Left ventricle myocardium inferior (tissue), 1 donor: ENCODE results near the gene RNF14. TPM values are rescaled to one million over a fixed set of nuclear protein-coding genes. Genes with fewer than 3 reads are reported as not detected.

Experiments
- DNase-seq: peaks from one replicate; pipeline ENCODE4 v3.0.0-alpha.2; 2020
- H3K27ac ChIP-seq: fragments of 200-600 bp; replicated peaks from 2 replicates; pipeline ENCODE4 v1.8.0; 2021
- H3K27me3 ChIP-seq: fragments of 200-600 bp; 2 replicates; pipeline ENCODE4 v1.8.0; 2021; ENCODE audit warnings: low read depth
- H3K36me3 ChIP-seq: fragments of 200-600 bp; 2 replicates; pipeline ENCODE4 v1.8.0; 2021
- H3K4me1 ChIP-seq: fragments of 200-600 bp; 2 replicates; pipeline ENCODE4 v1.8.0; 2021
- H3K4me3 ChIP-seq: fragments of 200-600 bp; 2 replicates; pipeline ENCODE4 v1.8.0; 2021; ENCODE audit warnings: mild to moderate bottlenecking, moderate library complexity
- H3K9me3 ChIP-seq: fragments of 200-600 bp; replicated peaks from 2 replicates; pipeline ENCODE4 v1.8.0; 2021
- intact Hi-C: fragments of 100-400 bp; cut with micrococcal nuclease; formaldehyde crosslinking; loops from one replicate; pipeline ENCODE4 v1.11.0; 2022
- total RNA-seq: library from RNA; stranded (reverse); fragmentation: NEBNext Ultra II Directional; extraction: Animal tissue kit (Norgen Biotek cat#: 25700); gene quantifications from one replicate; pipeline ENCODE4 v1.2.1, GENCODE V29; 2021
- TF ChIP-seq, protein P1 (sequence below): fragments of 200-600 bp; IDR thresholded peaks from 2 replicates; pipeline ENCODE4 v1.8.0; 2021; ENCODE audit warnings: antibody characterized with exemption, mild to moderate bottlenecking, borderline replicate concordance
- donor health status: DM: no; HTN: yes; CAD: no; lungs with severe emphysema.

The RNF14 gene
- total RNA-seq, 1 donor from 2014 or later, result 120 TPM

DNA sequence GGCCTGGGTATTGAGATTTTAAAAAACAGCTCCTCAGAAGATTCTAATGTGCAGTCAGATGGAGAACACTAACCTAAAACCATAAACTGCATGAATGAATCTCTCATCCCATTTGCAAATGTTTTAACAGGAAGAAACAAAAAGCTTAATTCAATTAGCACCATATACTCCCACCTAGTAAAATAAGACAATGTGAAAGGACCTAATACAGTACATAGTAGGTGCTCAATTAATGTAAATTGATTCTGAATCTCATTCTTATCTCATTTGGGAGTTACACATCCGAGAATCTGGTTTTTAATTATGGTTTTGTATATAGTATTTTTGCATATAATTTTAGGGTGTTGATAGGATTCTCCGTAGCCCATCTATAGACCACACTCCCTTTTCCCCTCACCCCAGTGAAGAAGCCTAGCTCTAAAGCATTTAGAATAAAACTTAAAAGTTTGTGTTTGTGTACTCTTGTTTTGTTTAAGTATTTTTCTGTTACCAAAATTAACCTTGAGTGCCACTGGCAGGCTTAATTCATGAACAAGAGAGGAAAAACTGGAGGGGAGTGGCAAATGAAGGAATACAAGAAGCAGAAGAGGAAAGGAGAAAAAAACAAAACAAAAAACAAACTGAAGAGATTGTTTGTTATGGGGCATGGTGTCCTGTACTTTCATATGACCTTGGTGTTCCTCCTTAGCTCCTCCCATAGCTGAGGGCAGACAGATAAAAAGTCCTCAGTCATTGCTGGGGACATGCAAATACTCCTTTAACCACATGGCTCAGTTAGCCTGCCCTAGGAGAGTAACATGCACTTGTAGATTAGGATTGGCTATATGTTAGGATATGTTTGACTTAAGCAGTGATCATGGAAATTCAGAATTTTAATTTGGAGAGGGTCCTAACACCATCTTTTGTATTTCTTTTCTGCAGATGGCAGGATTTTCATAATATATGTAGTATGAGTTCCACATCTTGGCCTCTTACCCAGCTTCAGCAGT, 1.2 kb downstream of the RNF14 start:
- no peak for DNase-seq
- Histone ChIP-seq H3K4me3 (peak overlapping the region; percentile 89), H3K27ac (peak overlapping the region; percentile 99), H3K27me3 (no peaks in the 10 kb centered on the region), H3K4me1 (peaks cover 58% of the 10 kb centered on the region), H3K36me3 (peaks cover 45% of the 10 kb centered on the region), H3K9me3 (no peaks in the 10 kb centered on the region)
- TF ChIP-seq, protein P1, sequence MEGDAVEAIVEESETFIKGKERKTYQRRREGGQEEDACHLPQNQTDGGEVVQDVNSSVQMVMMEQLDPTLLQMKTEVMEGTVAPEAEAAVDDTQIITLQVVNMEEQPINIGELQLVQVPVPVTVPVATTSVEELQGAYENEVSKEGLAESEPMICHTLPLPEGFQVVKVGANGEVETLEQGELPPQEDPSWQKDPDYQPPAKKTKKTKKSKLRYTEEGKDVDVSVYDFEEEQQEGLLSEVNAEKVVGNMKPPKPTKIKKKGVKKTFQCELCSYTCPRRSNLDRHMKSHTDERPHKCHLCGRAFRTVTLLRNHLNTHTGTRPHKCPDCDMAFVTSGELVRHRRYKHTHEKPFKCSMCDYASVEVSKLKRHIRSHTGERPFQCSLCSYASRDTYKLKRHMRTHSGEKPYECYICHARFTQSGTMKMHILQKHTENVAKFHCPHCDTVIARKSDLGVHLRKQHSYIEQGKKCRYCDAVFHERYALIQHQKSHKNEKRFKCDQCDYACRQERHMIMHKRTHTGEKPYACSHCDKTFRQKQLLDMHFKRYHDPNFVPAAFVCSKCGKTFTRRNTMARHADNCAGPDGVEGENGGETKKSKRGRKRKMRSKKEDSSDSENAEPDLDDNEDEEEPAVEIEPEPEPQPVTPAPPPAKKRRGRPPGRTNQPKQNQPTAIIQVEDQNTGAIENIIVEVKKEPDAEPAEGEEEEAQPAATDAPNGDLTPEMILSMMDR, result no peak
- intact Hi-C loops, result loop anchor here (10.0 kb wide), 1 partner anchor 55 kb away; no protein-coding TSS in a partner anchor

DNA sequence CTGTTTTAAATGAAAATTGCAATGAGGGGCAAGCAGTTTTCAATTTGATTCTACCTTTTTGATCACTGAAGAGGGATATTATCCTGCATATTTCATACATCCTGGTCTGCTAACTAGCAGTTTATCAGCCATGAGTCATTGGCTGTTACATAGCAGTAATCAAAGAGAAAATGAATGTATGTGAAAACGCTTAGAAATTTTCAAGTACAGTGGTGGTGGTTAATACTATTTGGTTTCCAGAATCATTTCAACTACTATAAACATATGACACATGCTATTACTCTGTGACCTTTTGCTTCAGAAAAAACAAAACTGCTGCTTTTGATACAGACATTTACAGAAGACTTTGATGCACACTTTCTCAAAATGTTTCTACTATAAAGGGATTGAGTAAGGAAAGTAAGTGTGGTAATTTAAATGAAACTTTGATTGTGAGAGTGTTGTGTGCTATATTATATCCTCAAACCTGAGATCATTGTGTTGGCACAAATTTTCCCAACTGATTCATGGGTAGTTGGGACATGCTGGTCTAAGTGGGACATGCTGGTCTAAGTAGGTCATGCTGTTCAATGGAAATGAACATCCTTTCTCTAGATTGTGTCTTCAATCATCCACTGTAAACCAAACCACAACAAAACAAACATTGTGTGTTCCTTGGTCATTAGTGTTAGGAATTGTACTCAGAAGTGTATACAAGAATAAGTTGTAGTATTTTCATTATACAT, 5.1 kb downstream of the RNF14 start:
- Histone ChIP-seq H3K27me3 (no peaks in the 10 kb centered on the region), H3K9me3 (no peaks in the 10 kb centered on the region), H3K4me1 (peaks cover 88% of the 10 kb centered on the region), H3K4me3 (no peak overlapping the region), H3K27ac (no peak overlapping the region), H3K36me3 (peaks cover 72% of the 10 kb centered on the region)
- DNase-seq, result no peak
- TF ChIP-seq, protein P1, result no peak
- intact Hi-C loops, result no loop called here

DNA sequence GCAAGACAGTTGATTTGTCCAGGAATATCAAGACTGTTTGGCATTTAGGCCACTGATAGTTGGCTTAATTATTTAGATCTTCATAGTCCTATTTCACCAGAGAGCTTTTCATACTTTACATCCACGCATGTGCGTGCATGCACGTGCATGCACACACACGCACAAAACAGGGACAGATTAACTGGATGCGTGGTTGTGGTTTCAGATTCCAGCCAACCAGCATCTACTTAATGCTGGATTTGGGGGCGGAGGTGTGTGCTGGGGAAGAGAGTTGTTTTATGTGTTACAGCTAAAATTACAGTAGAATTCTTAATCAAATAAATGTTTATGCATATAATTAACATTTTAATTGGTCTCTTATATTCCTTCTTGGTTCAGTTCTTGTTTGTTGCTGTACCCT, 7.3 kb downstream of the RNF14 start:
- H3K27me3 ChIP-seq, result no peaks in the 10 kb centered on the region
- H3K4me1 ChIP-seq, result peaks cover 66% of the 10 kb centered on the region
- no peak overlapping the region for H3K27ac ChIP-seq
- TF ChIP-seq, protein P1, result no peak
- H3K9me3 ChIP-seq, result no peaks in the 10 kb centered on the region
- no peak overlapping the region for H3K4me3 ChIP-seq
- DNase-seq, result no peak
- intact Hi-C loops, result no loop called here
- peaks cover 86% of the 10 kb centered on the region for H3K36me3 ChIP-seq

DNA sequence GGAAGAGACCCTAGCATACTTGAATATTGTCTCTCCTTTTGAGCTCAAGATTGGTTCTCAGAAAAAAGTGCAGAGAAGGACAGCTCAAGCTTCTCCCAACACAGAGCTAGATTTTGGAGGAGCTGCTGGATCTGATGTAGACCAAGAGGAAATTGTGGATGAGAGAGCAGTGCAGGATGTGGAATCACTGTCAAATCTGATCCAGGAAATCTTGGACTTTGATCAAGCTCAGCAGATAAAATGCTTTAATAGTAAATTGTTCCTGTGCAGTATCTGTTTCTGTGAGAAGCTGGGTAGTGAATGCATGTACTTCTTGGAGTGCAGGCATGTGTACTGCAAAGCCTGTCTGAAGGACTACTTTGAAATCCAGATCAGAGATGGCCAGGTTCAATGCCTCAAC, 9.5 kb downstream of the RNF14 start:
- H3K36me3 ChIP-seq, result peaks cover 87% of the 10 kb centered on the region
- intact Hi-C loops, result no loop called here
- H3K27me3 ChIP-seq, result no peaks in the 10 kb centered on the region
- peaks cover 54% of the 10 kb centered on the region for H3K4me1 ChIP-seq
- DNase-seq, result no peak
- peak overlapping the region; percentile 17 for H3K27ac ChIP-seq
- TF ChIP-seq, protein P1, result no peak
- no peak overlapping the region for H3K4me3 ChIP-seq
- H3K9me3 ChIP-seq, result no peaks in the 10 kb centered on the region

DNA sequence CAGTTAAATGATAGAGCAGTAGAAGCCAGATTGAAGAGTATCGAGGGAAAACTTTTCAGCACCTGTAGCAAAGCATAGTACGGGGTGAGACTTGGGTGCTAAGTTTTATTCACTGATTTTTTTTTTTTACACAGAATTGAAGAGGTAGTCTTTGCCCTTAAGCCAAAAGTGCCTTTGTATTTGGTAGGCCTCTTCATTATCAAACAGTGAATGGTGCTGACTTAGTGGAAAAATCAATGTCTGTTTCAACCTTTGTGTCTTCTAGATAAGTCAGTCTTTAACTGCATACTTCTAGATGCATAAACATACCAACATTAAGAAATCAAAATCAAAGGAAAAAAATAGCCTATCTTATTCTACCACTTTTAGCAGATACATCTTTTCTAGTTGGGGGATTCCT, 13.7 kb downstream of the RNF14 start:
- TF ChIP-seq, protein P1, result no peak
- DNase-seq, result no peak
- H3K9me3 ChIP-seq, result no peaks in the 10 kb centered on the region
- intact Hi-C loops, result no loop called here
- no peaks in the 10 kb centered on the region for H3K27me3 ChIP-seq
- no peak overlapping the region for H3K4me3 ChIP-seq
- H3K27ac ChIP-seq, result no peak overlapping the region
- peaks cover 12% of the 10 kb centered on the region for H3K4me1 ChIP-seq
- peaks cover 96% of the 10 kb centered on the region for H3K36me3 ChIP-seq
